Panc1 (cell line): ENCODE results near the gene FDCSP. TPM values are rescaled to one million over a fixed set of nuclear protein-coding genes. Genes with fewer than 3 reads are reported as not detected.

Experiments used
- ATAC-seq: fragments of 200-7000 bp; cut with Tn5 transposase; 2 replicates; pipeline ENCODE4 v1.9.1; 2020; ENCODE audit warnings: mild to moderate bottlenecking, moderate library complexity
- BruUV-seq: library from RNA; stranded (reverse); fragments of 400-500 nt; replicated peaks from 2 replicates; lab custom pipeline; 2021; lab: Mats Ljungman, UMichigan
- CTCF ChIA-PET: fragments of 300-600 bp; sonication (Branson Sonifier 250); formaldehyde crosslinking; loops from one replicate; lab custom pipeline; 2022; ENCODE audit warnings: antibody characterized with exemption; lab: Charles Lee
- POLR2A ChIA-PET: fragments of 300-600 bp; sonication (Branson Sonifier 250); formaldehyde crosslinking; loops from one replicate; lab custom pipeline; 2022; ENCODE audit warnings: antibody characterized with exemption; lab: Charles Lee
- DNase-seq: peaks from one replicate; pipeline ENCODE4 v3.0.0-alpha.2; 2010; ENCODE audit warnings: low read depth, low spot score
- H3K27ac ChIP-seq: 2 replicates; pipeline ENCODE4 v1.5.1; 2011; ENCODE audit warnings: mild to moderate bottlenecking, low read length, inconsistent platforms
- H3K27me3 ChIP-seq: fragments of 200-500 bp; sonication (Bioruptor generic); 2 replicates; pipeline ENCODE4 v1.6.0; 2014; ENCODE audit warnings: low read length, inconsistent platforms; ENCODE audit not compliant: control insufficient read depth, insufficient read depth
- H3K36me3 ChIP-seq: fragments of 200-500 bp; sonication (Bioruptor generic); 2 replicates; pipeline ENCODE4 v1.5.1; 2014; ENCODE audit warnings: inconsistent platforms, mild to moderate bottlenecking, low read length, moderate library complexity; ENCODE audit not compliant: control insufficient read depth, insufficient read depth
- H3K4me1 ChIP-seq: 2 replicates; pipeline ENCODE4 v1.5.1; 2011; ENCODE audit warnings: inconsistent platforms, mild to moderate bottlenecking, low read length, moderate library complexity; ENCODE audit not compliant: control insufficient read depth, insufficient read depth
- H3K4me3 ChIP-seq, 2 experiments: 2 replicates each; pipeline ENCODE4 v1.5.1; 2011 to 2012; ENCODE audit warnings: low read depth in 2 of 2, low read length in 2 of 2, mild to moderate bottlenecking in 2 of 2, inconsistent platforms in 1 of 2, moderate library complexity in 1 of 2
- H3K9me3 ChIP-seq: fragments of 200-500 bp; sonication (Bioruptor generic); 2 replicates; pipeline ENCODE4 v1.5.1; 2014; ENCODE audit warnings: low read depth, mild to moderate bottlenecking, inconsistent platforms, low read length, moderate library complexity; ENCODE audit not compliant: control insufficient read depth, insufficient read depth
- POLR2AphosphoS5 ChIP-seq: IDR thresholded peaks from 2 replicates; pipeline ENCODE4 v1.6.1; 2012; ENCODE audit warnings: mild to moderate bottlenecking, low read depth, low read length, moderate library complexity
- SIN3A ChIP-seq: IDR thresholded peaks from 2 replicates; pipeline ENCODE4 v1.6.1; 2012; ENCODE audit warnings: low read depth, mild to moderate bottlenecking, low read length, moderate library complexity, borderline replicate concordance; ENCODE audit not compliant: insufficient read depth
- TCF7L2 ChIP-seq: IDR thresholded peaks from 2 replicates; pipeline ENCODE4 v1.6.1; 2011; ENCODE audit warnings: mild to moderate bottlenecking, low read depth, low read length, inconsistent platforms
- in situ Hi-C: cut with HindIII; loops from 2 replicates; pipeline ENCODE4 v1.10.0; 2016; ENCODE audit warnings: low sequenced_read_pairs, low pct_unique_long_range_greater_than_20kb
- intact Hi-C: fragments of 100-400 bp; cut with micrococcal nuclease; formaldehyde crosslinking; loops from one replicate; pipeline ENCODE4 v1.10.0; 2022; ENCODE audit not compliant: unreplicated experiment
- total RNA-seq: library from RNA; stranded (reverse); gene quantifications from one replicate; pipeline ENCODE4 v1.2.1, GENCODE V29; 2021; ENCODE audit not compliant: unreplicated experiment
- TF ChIP-seq, protein P1 (sequence below), 2 experiments: IDR thresholded peaks; 2 replicates each; pipeline ENCODE4 v1.6.1; 2011 to 2012; ENCODE audit warnings: low read depth in 2 of 2, control low read depth in 1 of 2, low read length in 1 of 2, mild to moderate bottlenecking in 1 of 2, moderate library complexity in 1 of 2; ENCODE audit not compliant: insufficient read depth in 1 of 2
- TF ChIP-seq, protein P2 (sequence below): fragments of 450-650 bp; IDR thresholded peaks from 2 replicates; pipeline ENCODE4 v1.5.1; 2017; ENCODE audit warnings: mild to moderate bottlenecking

The FDCSP gene
- total RNA-seq, 1 experiment from 2014 or later, result not detected

DNA sequence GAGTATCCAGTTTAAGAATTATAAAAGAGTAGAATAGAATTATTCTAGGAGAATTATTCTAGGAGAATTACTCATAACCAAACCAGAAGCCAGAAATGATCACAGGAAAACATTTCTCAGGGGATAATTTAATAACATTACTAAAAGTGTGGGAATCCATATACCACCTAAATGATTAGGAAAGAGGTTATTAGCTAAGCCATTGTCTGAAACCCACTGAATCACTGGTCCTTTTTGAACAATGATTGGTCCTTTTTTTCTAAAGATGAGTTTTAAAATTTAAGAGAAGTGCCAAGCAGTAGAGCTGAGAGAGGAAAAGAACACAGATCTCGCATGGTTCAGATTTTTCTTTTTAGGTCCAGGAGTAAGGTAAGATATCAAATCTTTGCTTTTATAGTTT lies 30.5 kb upstream of the FDCSP start, which contains the start of gene ODAM:
ODAM (plus strand) TSS at position 301 of the 400 bp plus-strand sequence. CDS start 819 bp downstream, outside the sequence.
- ATAC-seq (no peak), DNase-seq (no peak)
- Histone ChIP-seq H3K4me3 (no peak within 1 kb of the TSS), H3K27me3 (no peaks in the 10 kb centered on the region), H3K4me1 (no peaks in the 10 kb centered on the region), H3K9me3 (no peaks in the 10 kb centered on the region), H3K36me3 (no peaks in the 10 kb centered on the region; the same call in 1 of the 2 replicates), H3K27ac (no peak within 1 kb of the TSS)
- no peak for TF ChIP-seq POLR2AphosphoS5
- TF ChIP-seq SIN3A, result no peak
- no peak for TF ChIP-seq TCF7L2
- TF ChIP-seq, protein P1, sequence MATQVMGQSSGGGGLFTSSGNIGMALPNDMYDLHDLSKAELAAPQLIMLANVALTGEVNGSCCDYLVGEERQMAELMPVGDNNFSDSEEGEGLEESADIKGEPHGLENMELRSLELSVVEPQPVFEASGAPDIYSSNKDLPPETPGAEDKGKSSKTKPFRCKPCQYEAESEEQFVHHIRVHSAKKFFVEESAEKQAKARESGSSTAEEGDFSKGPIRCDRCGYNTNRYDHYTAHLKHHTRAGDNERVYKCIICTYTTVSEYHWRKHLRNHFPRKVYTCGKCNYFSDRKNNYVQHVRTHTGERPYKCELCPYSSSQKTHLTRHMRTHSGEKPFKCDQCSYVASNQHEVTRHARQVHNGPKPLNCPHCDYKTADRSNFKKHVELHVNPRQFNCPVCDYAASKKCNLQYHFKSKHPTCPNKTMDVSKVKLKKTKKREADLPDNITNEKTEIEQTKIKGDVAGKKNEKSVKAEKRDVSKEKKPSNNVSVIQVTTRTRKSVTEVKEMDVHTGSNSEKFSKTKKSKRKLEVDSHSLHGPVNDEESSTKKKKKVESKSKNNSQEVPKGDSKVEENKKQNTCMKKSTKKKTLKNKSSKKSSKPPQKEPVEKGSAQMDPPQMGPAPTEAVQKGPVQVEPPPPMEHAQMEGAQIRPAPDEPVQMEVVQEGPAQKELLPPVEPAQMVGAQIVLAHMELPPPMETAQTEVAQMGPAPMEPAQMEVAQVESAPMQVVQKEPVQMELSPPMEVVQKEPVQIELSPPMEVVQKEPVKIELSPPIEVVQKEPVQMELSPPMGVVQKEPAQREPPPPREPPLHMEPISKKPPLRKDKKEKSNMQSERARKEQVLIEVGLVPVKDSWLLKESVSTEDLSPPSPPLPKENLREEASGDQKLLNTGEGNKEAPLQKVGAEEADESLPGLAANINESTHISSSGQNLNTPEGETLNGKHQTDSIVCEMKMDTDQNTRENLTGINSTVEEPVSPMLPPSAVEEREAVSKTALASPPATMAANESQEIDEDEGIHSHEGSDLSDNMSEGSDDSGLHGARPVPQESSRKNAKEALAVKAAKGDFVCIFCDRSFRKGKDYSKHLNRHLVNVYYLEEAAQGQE (IDR thresholded peaks at IDR 0.05; ENCODE audit: insufficient read depth in 1 of 2, low read depth in 2 of 2, low read length in 1 of 2), result no peak
- TF ChIP-seq, protein P2, sequence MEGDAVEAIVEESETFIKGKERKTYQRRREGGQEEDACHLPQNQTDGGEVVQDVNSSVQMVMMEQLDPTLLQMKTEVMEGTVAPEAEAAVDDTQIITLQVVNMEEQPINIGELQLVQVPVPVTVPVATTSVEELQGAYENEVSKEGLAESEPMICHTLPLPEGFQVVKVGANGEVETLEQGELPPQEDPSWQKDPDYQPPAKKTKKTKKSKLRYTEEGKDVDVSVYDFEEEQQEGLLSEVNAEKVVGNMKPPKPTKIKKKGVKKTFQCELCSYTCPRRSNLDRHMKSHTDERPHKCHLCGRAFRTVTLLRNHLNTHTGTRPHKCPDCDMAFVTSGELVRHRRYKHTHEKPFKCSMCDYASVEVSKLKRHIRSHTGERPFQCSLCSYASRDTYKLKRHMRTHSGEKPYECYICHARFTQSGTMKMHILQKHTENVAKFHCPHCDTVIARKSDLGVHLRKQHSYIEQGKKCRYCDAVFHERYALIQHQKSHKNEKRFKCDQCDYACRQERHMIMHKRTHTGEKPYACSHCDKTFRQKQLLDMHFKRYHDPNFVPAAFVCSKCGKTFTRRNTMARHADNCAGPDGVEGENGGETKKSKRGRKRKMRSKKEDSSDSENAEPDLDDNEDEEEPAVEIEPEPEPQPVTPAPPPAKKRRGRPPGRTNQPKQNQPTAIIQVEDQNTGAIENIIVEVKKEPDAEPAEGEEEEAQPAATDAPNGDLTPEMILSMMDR, result no peak
- CTCF ChIA-PET, result no interaction called here
- intact Hi-C loops, result no loop called here
- POLR2A ChIA-PET, result no interaction called here
- BruUV-seq, result no TSS peak
- in situ Hi-C loops, result no loop called here

- ChIA-PET CTCF (no interaction called here), POLR2A (no interaction called here)
- no peak overlapping the region for H3K27ac ChIP-seq
- BruUV-seq, result no TSS peak
- intact Hi-C loops, result no loop called here
- H3K27me3 ChIP-seq, result no peaks in the 10 kb centered on the region
- H3K4me3 ChIP-seq, result no peak overlapping the region
- H3K4me1 ChIP-seq, result no peaks in the 10 kb centered on the region
- H3K9me3 ChIP-seq, result no peaks in the 10 kb centered on the region
- in situ Hi-C loops, result no loop called here
- no peak for TF ChIP-seq SIN3A
- TF ChIP-seq, protein P2, result no peak
- no peak for TF ChIP-seq TCF7L2
- no peak for TF ChIP-seq POLR2AphosphoS5
- TF ChIP-seq, protein P1 (IDR thresholded peaks at IDR 0.05; ENCODE audit: insufficient read depth in 1 of 2, low read depth in 2 of 2, low read length in 1 of 2), result no peak
- no peaks in the 10 kb centered on the region; the same call in 1 of the 2 replicates for H3K36me3 ChIP-seq
- ATAC-seq, result no peak
- DNase-seq, result no peak
Observed at GRCh38 chr4:70196857-70197256, 29.1 kb upstream of the FDCSP start.
